Muscle of leg (tissue), 11 donors: ENCODE measurements around the gene KRTAP4-11. TPM values are rescaled to one million over a fixed set of nuclear protein-coding genes. Genes with fewer than 3 reads are reported as not detected.
"Not testable (repeated sequence)": the region's sequence is repeated elsewhere in the genome, so short reads cannot be mapped to it uniquely, and the experiment has no call there.

Experiments
- DNase-seq: peaks from one replicate; pipeline ENCODE4 v3.0.0; 2013
- H3K27ac ChIP-seq: one replicate; pipeline ENCODE4 v1.5.1; 2013; ENCODE audit warnings: mild to moderate bottlenecking, low read length, control low read depth
- H3K27me3 ChIP-seq: one replicate; pipeline ENCODE4 v1.6.1; 2013; ENCODE audit warnings: low read length; ENCODE audit not compliant: control insufficient read depth, insufficient read depth
- H3K36me3 ChIP-seq: one replicate; pipeline ENCODE4 v1.6.1; 2013; ENCODE audit warnings: low read length; ENCODE audit not compliant: control insufficient read depth, insufficient read depth
- H3K4me1 ChIP-seq: one replicate; pipeline ENCODE4 v1.6.1; 2013; ENCODE audit warnings: low read length; ENCODE audit not compliant: control insufficient read depth, insufficient read depth
- H3K4me3 ChIP-seq: one replicate; pipeline ENCODE4 v1.5.1; 2013; ENCODE audit warnings: low read length, control low read depth
- H3K9me3 ChIP-seq: replicated peaks from 2 replicates; pipeline ENCODE4 v1.6.1; 2013; ENCODE audit warnings: low read depth, low read length; ENCODE audit not compliant: control insufficient read depth
- WGBS: methylation state at CpG from one replicate; pipeline ENCODE4 v1.1.5; 2013; ENCODE audit warnings: missing lambda C conversion rate; ENCODE audit not compliant: insufficient coverage; 5-methylcytosine and 5-hydroxymethylcytosine counted together
- polyA plus RNA-seq, 8 donors: library from polyadenylated mRNA; unstranded; fragments of 120-200 nt; gene quantifications; one replicate each; pipeline versions ENCODE4 v1.2.1 to v1.2.3, GENCODE V29; 2013; ENCODE audit warnings: inconsistent platforms in 1 of 8, low replicate concordance in 1 of 8; ENCODE audit not compliant: insufficient read length in 8 of 8, insufficient read depth in 1 of 8
- total RNA-seq: library from RNA; stranded (reverse); fragments of 120-200 nt; gene quantifications from one replicate; pipeline ENCODE4 v1.2.4, GENCODE V29; 2013

The KRTAP4-11 gene
- total and polyA plus RNA-seq, 9 donors, result not detected

GRCh38 chr17:41088760-41089352, 29.3 kb downstream of the KRTAP4-11 start:
- H3K9me3 ChIP-seq, H3K27me3 ChIP-seq, H3K36me3 ChIP-seq, DNase-seq, H3K4me3 ChIP-seq, H3K4me1 ChIP-seq, H3K27ac ChIP-seq: not testable (repeated sequence)
- WGBS, result no CpG with 5 or more reads among the region's 4 CpGs

- not testable (repeated sequence) for H3K4me1 ChIP-seq, DNase-seq, H3K4me3 ChIP-seq, H3K27ac ChIP-seq, H3K9me3 ChIP-seq, H3K27me3 ChIP-seq, H3K36me3 ChIP-seq
- 72% methylated on average over 10 of the region's 14 CpGs for WGBS
Observed at GRCh38 chr17:41084100-41084856, 33.9 kb downstream of the KRTAP4-11 start, which contains the start of gene KRTAP4-7. TSS of gene KRTAP4-7 (plus strand) at chr17:41084150. CDS start at chr17:41084207, 57 bp downstream.

DNA sequence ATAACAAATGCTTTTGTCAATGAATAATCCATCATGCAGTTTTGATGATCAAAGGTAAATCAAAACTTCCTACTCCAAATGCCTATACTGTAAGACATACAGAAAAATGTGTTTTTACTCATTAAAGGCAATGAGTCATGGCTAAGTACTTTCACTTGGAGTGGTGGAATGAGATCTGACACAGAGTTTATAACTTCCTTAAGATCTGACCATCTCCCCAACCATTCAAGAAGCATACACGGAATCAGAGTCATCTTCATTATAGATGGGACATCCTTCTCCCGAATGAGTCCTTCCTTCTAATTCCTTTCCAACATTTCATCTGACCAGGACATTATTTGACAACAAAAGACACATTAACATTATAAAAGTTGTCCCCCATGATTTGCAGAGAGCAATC, 34.7 kb downstream of the KRTAP4-11 start:
- no CpG with 5 or more reads among the region's 2 CpGs for WGBS
- H3K9me3 ChIP-seq, H3K4me3 ChIP-seq, DNase-seq, H3K27ac ChIP-seq, H3K36me3 ChIP-seq, H3K27me3 ChIP-seq, H3K4me1 ChIP-seq: not testable (repeated sequence)

- no peaks in the 10 kb centered on the region for H3K9me3 ChIP-seq
- WGBS, result 75% methylated on average over 1 of the region's 4 CpGs
- H3K27me3 ChIP-seq, result no peaks in the 10 kb centered on the region
- H3K27ac ChIP-seq, result no peak overlapping the region
- H3K4me3 ChIP-seq, result no peak overlapping the region
- H3K4me1 ChIP-seq, result no peaks in the 10 kb centered on the region
- no peaks in the 10 kb centered on the region for H3K36me3 ChIP-seq
- DNase-seq, result no peak
Observed at GRCh38 chr17:41082626-41083025, 35.5 kb downstream of the KRTAP4-11 start.

- Histone ChIP-seq H3K27me3 (no peaks in the 10 kb centered on the region), H3K9me3 (no peaks in the 10 kb centered on the region), H3K27ac (no peak overlapping the region), H3K4me1 (no peaks in the 10 kb centered on the region), H3K36me3 (no peaks in the 10 kb centered on the region), H3K4me3 (no peak overlapping the region)
- DNase-seq, result no peak
Observed at GRCh38 chr17:41076788-41077187, 41.4 kb downstream of the KRTAP4-11 start.

- Histone ChIP-seq H3K4me3 (no peak overlapping the region), H3K4me1 (no peaks in the 10 kb centered on the region), H3K27me3 (no peaks in the 10 kb centered on the region), H3K9me3 (no peaks in the 10 kb centered on the region), H3K36me3 (no peaks in the 10 kb centered on the region), H3K27ac (no peak overlapping the region)
- no CpG with 5 or more reads among the region's 2 CpGs for WGBS
- no peak for DNase-seq
Observed at GRCh38 chr17:41073676-41074075, 44.5 kb downstream of the KRTAP4-11 start.

- 71% methylated on average over 3 of the region's 5 CpGs for WGBS
- DNase-seq, result peak; percentile 17
- H3K4me3 ChIP-seq, result no peak overlapping the region
- no peak overlapping the region for H3K27ac ChIP-seq
- H3K27me3 ChIP-seq, result no peaks in the 10 kb centered on the region
- no peaks in the 10 kb centered on the region for H3K9me3 ChIP-seq
- H3K4me1 ChIP-seq, result no peaks in the 10 kb centered on the region
- no peaks in the 10 kb centered on the region for H3K36me3 ChIP-seq
Observed at GRCh38 chr17:41071606-41072360, 46.4 kb downstream of the KRTAP4-11 start.

DNA sequence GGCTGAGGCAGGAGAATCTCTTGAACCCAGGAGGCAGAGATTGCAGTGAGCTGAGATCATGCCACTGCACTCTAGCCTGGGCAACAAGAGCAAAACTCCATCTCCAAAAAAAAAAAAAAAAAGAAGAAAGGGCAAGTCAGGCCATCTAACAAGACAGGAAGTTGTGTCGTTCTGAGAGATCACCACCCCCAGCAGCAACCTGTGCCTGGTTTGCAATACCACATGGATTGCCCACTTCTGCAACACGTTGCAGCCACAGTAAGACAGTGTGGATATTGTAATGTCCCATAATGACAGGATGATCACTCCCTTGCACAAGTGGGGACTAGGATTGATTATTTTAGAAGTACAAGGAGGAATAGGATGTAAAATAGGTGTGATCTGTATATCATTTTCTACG, 49.1 kb downstream of the KRTAP4-11 start:
- DNase-seq, result no peak
- WGBS, result 75% methylated on average over 1 of the region's 3 CpGs
- H3K27me3 ChIP-seq, result no peaks in the 10 kb centered on the region
- H3K36me3 ChIP-seq, result no peaks in the 10 kb centered on the region
- H3K4me3 ChIP-seq, result no peak overlapping the region
- no peaks in the 10 kb centered on the region for H3K9me3 ChIP-seq
- H3K4me1 ChIP-seq, result no peaks in the 10 kb centered on the region
- H3K27ac ChIP-seq, result no peak overlapping the region

DNA sequence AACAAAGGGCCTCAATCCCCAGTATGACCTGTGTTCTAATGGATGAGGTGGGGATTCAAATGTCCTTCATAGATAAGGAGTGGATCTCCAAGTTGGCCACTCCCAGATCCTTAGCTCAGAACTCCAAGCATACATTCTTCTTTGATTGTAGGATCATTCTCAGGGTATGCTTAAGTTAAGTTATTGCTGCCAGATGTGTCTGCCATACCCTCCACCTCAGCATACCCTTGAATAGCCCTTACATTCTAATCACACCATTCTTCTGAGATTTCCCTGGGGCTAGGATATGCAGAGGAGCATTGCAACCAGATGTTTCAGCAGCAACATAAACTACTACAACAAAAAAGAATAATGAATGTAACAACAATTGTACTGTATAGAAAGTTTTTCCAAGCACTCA, 50.9 kb downstream of the KRTAP4-11 start:
- H3K9me3 ChIP-seq, result no peaks in the 10 kb centered on the region
- H3K27ac ChIP-seq, result no peak overlapping the region
- H3K4me1 ChIP-seq, result no peaks in the 10 kb centered on the region
- H3K36me3 ChIP-seq, result no peaks in the 10 kb centered on the region
- H3K4me3 ChIP-seq, result no peak overlapping the region
- no peaks in the 10 kb centered on the region for H3K27me3 ChIP-seq
- no peak for DNase-seq
